GM20000 (cell line): ENCODE data around the gene TMEM17.
"Not testable (repeated sequence)": the region's sequence is repeated elsewhere in the genome, so short reads cannot be mapped to it uniquely, and the experiment has no call there.

Experiments
- DNase-seq: peaks from one replicate; pipeline ENCODE4 v3.0.0; 2012; ENCODE audit warnings: low spot score
- TF ChIP-seq, protein P1 (sequence below): IDR thresholded peaks from 2 replicates; pipeline ENCODE4 v1.5.1; 2012; ENCODE audit warnings: mild to moderate bottlenecking, control low read depth; ENCODE audit errors: extremely low read depth, missing control alignments

The TMEM17 gene

DNA sequence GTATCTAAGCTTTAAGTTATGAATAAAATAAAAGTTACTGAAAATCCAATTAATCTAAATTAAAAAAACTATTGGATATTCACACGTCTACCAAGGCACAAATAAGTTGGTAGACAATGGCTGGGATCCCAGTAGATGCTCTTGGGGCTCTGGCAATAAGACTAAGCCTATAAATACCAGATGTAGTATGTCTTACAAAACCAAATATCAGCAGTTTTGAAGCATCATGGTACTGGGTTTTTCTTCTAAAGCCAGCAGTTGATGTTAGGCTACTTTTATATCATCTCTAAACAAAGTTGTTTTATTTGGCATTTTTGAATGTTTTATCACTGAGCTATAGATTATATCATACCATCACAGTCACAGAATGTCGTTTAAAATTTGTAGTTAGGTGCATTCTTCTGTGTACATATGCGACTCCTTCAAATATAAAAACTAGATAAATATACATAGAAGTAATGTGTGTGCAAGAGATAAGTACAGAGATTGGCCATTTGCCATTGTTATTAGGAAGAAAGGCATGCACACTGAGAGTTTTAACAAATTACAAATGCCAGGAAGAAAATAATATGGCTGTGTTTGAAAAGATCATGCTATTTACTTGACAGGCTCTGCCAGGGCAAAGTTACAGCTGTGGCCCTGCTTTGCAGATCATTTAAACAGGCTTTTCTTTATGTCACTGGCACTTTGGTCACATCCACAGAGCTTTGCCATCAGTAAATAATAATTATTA, 21.6 kb upstream of the TMEM17 start:
- TF ChIP-seq, protein P1, sequence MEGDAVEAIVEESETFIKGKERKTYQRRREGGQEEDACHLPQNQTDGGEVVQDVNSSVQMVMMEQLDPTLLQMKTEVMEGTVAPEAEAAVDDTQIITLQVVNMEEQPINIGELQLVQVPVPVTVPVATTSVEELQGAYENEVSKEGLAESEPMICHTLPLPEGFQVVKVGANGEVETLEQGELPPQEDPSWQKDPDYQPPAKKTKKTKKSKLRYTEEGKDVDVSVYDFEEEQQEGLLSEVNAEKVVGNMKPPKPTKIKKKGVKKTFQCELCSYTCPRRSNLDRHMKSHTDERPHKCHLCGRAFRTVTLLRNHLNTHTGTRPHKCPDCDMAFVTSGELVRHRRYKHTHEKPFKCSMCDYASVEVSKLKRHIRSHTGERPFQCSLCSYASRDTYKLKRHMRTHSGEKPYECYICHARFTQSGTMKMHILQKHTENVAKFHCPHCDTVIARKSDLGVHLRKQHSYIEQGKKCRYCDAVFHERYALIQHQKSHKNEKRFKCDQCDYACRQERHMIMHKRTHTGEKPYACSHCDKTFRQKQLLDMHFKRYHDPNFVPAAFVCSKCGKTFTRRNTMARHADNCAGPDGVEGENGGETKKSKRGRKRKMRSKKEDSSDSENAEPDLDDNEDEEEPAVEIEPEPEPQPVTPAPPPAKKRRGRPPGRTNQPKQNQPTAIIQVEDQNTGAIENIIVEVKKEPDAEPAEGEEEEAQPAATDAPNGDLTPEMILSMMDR: no peak
- no peak for DNase-seq

DNA sequence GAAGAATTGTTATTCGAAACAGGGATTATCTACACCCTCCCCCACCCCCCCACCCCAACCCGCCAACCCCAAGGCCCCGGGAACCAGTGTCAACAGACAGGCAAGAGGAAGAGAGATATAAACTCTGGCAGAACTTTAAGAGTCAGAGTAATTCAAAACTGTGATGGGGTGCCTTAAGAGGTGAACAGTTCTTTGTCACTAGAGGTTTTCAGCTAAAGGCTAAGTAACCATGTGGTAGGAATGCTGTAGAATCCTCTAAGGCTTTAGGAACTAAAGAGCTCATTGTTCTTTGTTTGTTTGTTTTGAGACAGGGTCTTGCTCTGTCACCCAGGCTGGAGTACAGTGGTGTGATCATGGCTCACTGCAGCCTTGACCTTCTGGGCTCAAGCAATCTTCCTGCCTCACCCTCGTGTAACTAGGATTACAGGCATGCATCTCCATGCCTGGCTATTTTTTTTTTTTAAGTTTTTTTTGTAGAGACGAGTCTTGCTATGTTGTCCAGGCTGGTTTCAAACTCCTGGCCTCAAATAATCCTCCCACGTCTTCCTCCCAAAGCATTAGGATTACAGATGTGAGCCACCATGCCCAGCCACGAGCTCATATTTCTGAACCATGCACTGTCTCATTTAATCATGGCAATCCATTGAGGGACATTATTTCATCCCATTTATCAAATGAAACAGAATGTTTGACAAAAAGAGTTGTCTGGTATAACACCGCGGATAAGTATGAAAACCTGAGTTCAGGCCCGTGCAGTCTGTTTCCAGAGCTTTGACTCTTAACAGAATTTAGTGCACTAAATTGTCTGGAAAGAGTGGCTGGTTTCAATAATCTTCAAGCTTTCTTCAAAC, 20.8 kb upstream of the TMEM17 start:
- no peak for DNase-seq
- TF ChIP-seq, protein P1: no peak

DNA sequence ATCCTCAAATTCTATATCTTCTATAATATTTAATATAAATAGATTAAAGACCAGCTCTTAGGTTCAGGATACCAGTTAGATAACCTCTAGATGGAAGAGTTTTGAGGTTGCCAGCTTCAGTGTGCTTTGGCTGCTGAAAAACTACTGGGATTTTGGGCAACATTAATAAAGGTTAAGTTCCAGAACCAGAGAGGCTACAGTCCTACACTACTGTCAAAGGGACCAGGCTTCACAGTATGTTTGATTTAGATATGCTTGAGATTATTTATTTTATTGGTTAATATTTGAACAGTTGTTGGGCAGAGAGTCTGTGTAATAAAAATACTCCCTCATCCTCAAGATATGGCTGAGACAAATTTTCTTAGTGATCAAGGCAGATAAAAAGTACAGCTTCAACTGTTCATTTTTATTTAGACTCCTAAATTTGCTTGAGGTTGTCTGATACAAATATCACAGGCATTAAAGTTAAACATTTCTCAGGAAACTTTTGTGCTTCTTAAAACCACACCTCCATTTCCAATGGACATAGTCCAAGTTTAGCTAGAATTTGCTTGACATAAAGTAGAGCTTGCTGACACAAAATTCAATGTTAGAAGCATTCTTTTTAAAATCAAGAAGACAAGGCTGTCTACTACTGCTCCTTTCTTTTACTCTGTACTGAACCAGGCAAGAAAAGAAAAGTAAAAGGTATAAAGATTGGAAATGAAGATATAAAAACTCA, 19.7 kb upstream of the TMEM17 start:
- TF ChIP-seq, protein P1: no peak
- DNase-seq: no peak

DNA sequence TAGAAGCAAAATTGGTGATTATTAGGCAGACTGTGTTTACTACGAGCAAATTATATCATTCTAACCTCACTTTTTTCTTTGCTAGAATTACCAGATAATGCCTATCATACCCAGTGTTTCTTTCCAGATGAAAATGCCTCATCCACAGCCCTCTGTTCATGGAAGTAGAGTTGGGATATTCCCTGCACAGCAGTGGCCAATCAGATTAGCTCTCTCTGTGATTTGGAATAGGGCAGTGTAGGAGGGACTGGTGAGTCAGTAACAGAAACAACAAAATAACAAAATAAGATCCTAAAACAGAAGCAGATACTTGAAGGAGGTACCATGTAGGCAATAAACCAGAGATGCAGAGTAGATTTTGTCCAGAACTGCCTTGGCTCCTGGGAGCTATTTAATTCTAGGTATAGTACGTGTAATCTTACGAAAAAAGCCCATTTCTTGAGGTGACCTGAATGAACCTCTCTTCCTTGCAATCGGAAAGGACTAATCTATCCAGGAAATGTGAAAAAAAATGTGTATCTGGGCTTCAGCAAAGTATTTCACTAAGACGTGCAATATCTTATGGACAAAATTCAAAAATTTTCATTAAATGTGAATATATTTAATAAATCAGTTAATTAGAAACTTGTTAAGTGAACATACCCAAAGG, 18.4 kb upstream of the TMEM17 start:
- TF ChIP-seq, protein P1: no peak
- DNase-seq: no peak

DNA sequence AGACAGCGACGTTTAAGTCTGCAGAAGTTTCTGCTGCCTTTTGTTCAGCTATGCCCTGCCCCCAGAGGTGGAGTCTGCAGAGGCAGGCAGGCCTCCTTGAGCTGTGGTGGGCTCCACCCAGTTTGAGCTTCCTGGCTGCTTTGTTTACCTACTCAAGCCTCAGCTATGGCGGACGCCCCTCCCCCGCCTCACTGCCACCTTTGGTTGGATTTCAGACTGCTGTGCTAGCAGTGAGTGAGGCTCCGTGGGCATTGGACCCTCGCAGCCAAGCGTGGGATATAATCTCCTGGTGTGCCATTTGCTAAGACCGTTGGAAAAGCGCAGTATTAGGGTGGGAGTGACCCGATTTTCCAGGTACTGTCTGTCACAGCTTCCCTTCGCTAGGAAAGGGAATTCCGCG, 15.1 kb upstream of the TMEM17 start:
- DNase-seq: not testable (repeated sequence)

DNA sequence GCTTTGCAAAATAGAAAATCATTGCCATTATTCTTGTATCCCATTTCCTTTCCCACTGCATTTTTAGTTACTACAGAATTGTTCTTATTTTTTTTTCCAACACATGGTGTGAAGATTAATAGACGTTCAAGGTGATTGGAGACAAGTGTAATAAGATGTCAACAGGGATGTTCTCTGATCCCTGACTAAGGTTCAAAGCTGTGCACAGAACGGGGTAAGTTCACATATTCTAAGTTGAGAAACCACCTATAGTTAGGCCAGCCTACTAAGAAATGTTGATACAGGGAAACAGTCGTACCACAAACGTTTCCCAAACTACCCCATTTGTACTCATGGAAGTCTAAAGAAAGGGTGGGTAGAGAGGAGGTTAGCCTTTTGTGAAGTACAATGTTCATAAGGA, 6.4 kb upstream of the TMEM17 start:
- no peak for DNase-seq
- TF ChIP-seq, protein P1: no peak

DNA sequence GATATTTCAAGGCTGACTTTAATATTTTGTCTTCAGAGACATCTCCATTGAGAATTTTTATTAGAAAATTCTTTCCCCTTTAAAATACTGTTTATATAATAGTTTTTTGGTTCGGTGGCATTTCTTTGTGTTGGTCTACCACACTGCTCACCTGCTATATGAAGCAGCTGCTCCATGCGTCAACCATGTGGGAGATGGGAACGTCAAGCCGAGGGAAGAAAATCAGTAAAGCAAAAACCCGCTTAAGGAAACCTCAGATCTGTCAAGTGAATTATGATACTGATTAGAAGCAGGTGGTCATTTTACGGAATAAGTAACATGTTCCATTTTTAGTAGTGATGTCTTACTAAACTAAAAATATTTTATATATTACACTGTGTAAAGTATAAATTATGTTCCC, 5.6 kb upstream of the TMEM17 start:
- DNase-seq: no peak
- TF ChIP-seq, protein P1: no peak
